HG02943 (cell line): Measurements from ENCODE around the gene COL11A2.

Experiments
- ATAC-seq: cut with Tn5 transposase; IDR thresholded peaks from one replicate; pipeline ENCODE4 v1.9.1; 2021; ENCODE audit warnings: mild to moderate bottlenecking, low read depth, moderate library complexity; ENCODE audit not compliant: unreplicated experiment

The COL11A2 gene

GRCh38 chr6:33193619-33194018 is 1.4 kb upstream of the COL11A2 start:
- ATAC-seq = no peak

GRCh38 chr6:33192671-33193602 is 670 bp upstream of the COL11A2 start:
- ATAC-seq = no peak

- no peak for ATAC-seq
Observed at GRCh38 chr6:33191383-33192104, 723 bp downstream of the COL11A2 start.

GRCh38 chr6:33190504-33191107 is 1.7 kb downstream of the COL11A2 start:
- no peak for ATAC-seq

- ATAC-seq = no peak
Observed at GRCh38 chr6:33189625-33190448, 2.4 kb downstream of the COL11A2 start.

GRCh38 chr6:33189164-33189563 is 3.1 kb downstream of the COL11A2 start:
- ATAC-seq = no peak

- ATAC-seq = no peak
Observed at GRCh38 chr6:33187809-33188208, 4.5 kb downstream of the COL11A2 start.

- no peak for ATAC-seq
Observed at GRCh38 chr6:33185654-33186187, 6.5 kb downstream of the COL11A2 start.

GRCh38 chr6:33185190-33185589 is 7.1 kb downstream of the COL11A2 start:
- no peak for ATAC-seq

- ATAC-seq = no peak
Observed at GRCh38 chr6:33183071-33183683, 9.1 kb downstream of the COL11A2 start.

- no peak for ATAC-seq
Observed at GRCh38 chr6:33181141-33181540, 11.1 kb downstream of the COL11A2 start.

- ATAC-seq = no peak
Observed at GRCh38 chr6:33178755-33179475, 13.4 kb downstream of the COL11A2 start.

- ATAC-seq = no peak
Observed at GRCh38 chr6:33177552-33178446, 14.5 kb downstream of the COL11A2 start.

- ATAC-seq = no peak
Observed at GRCh38 chr6:33176906-33177305, 15.4 kb downstream of the COL11A2 start.

GRCh38 chr6:33175436-33176069 is 16.7 kb downstream of the COL11A2 start:
- no peak for ATAC-seq

- no peak for ATAC-seq
Observed at GRCh38 chr6:33174784-33175183, 17.5 kb downstream of the COL11A2 start.

GRCh38 chr6:33173535-33174180 is 18.6 kb downstream of the COL11A2 start:
- ATAC-seq = no peak
